GM21825 (cell line): ENCODE measurements around the gene EGF.
"Not testable (repeated sequence)": the region's sequence is repeated elsewhere in the genome, so short reads cannot be mapped to it uniquely, and the experiment has no call there.

Source experiments
- ATAC-seq: cut with Tn5 transposase; IDR thresholded peaks from one replicate; pipeline ENCODE4 v1.9.1; 2021; ENCODE audit warnings: mild to moderate bottlenecking, moderate library complexity; ENCODE audit not compliant: unreplicated experiment

The EGF gene

GRCh38 chr4:109913596-109914241, 1.0 kb downstream of the EGF start:
- ATAC-seq: no peak

GRCh38 chr4:109914322-109914721, 1.6 kb downstream of the EGF start:
- ATAC-seq: no peak

DNA sequence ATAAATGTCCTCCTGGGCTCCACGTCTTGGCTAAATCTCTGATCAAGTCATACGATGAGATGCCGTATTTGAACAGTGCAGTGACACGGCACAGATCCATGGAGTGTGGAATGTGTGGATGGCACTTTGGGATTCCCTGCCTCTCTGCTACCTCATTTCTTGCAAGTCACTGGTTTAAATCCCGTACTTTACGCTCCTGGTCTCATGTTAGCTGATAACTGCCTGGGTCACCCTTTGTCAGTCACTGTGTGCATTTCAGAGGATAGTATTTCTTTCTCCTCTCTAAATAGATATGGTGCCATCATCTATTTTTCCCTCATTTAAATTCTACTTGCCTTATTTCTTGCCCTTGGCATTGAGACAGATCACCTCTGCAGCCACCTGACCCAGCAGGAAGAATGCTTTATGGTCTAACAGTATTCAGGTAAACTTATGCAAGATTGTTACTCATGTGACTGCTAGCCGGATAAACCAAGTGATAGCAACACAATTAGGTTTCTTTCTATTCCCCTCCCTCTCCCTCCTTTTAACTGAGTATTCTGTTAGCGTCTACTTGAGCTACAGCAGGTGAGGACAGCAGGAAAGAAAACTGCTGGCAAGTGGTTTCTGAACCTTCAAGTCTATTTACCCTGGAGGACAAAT, 2.8 kb downstream of the EGF start:
- ATAC-seq: no peak

DNA sequence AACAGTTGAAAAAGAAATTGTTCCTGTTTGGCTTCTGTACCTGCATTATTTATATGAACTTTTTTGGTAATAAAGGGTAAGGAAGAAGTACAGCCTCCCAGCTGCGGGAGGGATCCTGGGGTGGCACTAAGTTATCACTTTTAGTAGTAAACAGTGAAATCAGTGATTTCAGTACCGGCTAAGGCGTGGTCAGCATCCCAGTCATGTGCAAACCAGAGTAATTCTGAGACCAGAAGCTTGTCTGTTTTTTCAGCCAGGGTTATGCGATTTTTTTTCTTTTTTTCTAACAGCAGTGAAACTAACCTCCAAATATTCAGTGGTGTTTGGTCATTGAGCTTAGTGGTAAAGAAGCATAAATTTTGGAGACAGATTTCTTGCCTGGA, 3.3 kb downstream of the EGF start:
- ATAC-seq: no peak

- no peak for ATAC-seq
Observed at GRCh38 chr4:109921384-109921808, 8.7 kb downstream of the EGF start.

DNA sequence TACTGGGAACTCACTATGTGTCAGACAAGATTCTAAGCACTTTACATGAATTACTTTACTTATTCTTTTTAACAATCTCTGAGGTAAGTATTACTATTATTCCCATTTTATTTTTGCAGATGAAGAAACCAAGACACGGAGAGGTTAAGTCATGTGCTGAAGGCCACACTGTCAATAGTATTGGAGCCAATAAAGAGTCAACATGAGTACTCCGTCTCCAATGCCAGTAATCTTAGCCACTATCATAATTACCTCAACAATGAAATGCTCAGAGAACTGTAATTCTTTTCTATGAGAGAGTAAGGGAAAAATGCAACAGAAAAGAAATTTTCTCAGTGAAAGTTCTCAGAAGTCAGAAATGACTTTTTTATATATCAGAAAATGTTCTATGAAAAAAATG, 12.7 kb downstream of the EGF start:
- ATAC-seq: no peak

DNA sequence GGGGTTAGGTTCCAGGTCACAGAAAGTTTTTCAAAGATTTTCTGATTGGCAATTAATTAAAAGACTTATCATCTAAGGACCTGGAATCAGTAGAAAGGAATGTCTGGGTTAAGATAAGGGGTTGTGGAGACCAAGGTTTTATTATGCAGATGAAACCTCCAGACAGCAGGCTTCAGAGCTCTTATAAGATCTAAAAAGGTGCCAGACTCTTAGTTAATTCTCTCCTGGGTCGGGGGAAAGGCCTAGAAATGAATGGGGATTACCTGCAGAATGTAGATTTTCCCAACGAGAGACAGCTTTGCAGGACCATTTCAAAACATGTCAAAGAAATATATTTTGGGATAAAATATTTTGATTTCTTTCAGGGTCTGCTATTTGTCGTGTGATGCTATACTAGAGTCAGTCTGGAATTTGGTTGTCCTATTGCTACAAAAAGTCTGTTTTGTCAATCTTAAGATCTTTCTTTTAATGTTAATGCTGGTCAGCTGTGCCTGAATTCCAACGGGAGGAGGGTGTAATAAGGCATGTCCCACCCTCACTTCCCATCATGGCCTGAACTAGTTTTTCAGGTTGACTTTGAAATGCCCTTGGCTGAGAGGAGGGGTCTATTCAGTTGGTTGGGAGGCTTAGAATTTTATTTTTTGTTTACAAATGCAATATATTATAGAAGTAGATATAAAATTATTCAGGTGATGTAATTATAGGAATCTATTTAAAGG, 15.8 kb downstream of the EGF start:
- ATAC-seq: no peak

DNA sequence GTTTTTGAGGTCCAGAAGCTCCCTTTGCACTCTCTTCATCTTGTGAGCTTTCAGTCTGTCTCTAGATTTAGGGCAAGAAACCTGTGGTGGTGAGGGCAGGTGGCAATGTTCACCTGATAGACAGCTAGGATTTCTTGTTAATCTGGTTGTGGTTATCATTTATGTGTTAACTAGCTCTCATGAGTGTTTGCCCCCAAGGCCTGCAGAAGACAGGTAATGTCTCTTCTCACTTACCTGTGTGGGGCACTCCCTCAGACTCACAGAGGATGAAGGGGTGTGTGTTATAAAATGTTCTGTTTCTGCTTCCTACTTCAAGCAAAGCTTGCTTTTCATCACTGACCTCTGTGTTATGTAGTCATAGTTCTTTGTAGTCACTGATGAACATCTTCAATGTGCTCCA, 17.8 kb downstream of the EGF start:
- no peak for ATAC-seq

DNA sequence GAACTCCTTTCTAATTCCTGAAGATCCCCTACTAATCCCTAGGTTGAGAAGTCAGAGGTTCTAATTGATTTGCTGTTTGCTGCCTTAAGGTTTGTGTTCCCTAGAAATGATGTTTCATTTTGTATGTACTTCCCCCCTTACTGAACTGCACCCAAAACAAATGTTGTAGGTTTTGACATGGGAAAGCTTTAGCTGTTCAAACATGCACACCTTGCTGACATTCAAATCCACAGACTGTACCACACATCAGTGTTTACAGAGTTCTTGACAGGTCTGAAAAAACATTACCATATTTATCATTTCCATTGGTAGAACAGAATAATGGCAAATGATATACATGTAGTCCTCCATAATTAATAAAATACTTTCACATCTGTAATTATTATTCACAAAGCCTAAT, 18.2 kb downstream of the EGF start:
- ATAC-seq: no peak

GRCh38 chr4:109931318-109931717, 18.6 kb downstream of the EGF start:
- no peak for ATAC-seq

DNA sequence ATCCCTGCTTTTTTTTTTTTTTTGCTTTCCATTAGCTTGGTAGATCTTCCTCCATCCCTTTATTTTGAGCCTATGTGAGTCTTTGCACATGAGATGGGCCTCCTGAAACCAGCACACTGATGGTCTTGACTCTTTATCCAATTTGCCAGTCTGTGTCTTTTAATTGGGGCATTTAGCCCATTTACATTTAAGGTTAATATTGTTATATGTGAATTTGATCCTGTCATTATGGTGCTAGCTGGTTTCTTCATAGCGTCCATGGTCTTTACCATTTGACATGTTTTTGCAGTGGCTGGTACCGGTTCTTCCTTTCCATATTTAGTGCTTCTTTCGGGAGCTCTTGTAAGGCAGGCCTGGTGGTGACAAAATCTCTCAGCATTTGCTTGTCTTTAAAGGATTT, 24.7 kb downstream of the EGF start:
- ATAC-seq: not testable (repeated sequence)

- ATAC-seq: no peak
Observed at GRCh38 chr4:109939190-109939589, 26.5 kb downstream of the EGF start.

- ATAC-seq: no peak
Observed at GRCh38 chr4:109942292-109942926, 29.7 kb downstream of the EGF start.

DNA sequence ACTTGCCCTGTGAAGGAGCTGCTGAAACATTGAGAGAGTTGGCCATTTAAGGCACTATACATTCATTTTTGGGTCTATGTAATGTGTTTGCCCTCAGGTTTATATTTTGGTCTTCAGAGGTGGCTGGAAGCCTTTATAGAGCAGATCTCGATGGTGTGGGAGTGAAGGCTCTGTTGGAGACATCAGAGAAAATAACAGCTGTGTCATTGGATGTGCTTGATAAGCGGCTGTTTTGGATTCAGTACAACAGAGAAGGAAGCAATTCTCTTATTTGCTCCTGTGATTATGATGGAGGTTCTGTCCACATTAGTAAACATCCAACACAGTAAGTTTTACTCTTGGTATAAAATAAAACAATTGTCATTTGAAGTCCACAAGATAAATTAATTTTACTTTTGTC, 31.1 kb downstream of the EGF start:
- no peak for ATAC-seq

DNA sequence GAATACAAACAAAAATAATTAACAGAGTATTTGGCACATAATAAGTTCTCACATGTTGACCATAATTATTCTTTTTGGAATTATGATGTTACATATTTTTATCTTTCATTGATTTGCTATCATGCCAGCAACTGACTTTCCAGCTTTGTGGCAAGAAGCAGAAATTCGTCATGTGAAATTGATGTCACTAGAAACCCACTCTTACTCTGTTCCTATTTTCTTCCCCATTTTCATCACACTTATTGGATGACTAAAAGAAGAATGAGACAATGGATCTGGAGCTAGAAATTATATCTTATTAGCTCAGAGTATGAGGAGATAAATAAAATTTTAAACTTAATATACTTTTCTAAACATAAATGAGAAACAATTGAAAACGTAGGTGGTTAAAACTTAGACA, 31.9 kb downstream of the EGF start:
- no peak for ATAC-seq

DNA sequence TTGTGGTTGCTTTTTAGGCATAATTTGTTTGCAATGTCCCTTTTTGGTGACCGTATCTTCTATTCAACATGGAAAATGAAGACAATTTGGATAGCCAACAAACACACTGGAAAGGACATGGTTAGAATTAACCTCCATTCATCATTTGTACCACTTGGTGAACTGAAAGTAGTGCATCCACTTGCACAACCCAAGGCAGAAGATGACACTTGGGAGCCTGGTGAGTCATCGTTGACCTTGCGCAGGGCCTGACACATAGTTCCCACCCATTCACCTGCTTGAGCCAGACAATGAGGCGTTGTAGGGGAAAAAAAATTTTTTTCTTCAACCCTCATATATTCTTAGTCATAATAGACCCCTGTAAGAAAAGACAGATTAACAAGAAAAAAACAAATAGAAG, 32.4 kb downstream of the EGF start:
- no peak for ATAC-seq

- ATAC-seq: no peak
Observed at GRCh38 chr4:109946120-109946519, 33.4 kb downstream of the EGF start.

GRCh38 chr4:109947457-109947856, 34.8 kb downstream of the EGF start:
- ATAC-seq: no peak

- ATAC-seq: no peak
Observed at GRCh38 chr4:109947918-109948317, 35.2 kb downstream of the EGF start.

- ATAC-seq: not testable (repeated sequence)
Observed at GRCh38 chr4:109949099-109949718, 36.5 kb downstream of the EGF start.

DNA sequence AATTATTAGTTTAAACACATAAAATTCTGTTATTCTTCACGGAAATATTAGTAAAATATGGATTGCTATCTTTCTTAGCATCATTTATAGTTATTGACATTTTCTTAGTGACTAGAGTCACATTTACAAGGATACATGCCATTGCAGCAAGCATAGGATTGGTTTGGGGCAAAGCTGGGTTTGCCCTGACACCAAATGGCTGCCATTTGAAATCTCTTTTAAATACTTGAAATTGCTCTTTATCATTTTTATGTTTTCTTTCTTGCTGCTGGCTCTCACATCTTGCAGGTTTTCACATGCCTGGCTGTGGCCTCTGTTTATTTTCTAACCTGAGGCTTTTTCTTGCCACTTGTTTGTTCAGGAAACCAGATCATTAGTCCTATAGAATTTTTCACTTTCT, 39.9 kb downstream of the EGF start:
- ATAC-seq: no peak
